ENCODE data around the gene NEK5.
"Not testable (repeated sequence)": the region's sequence is repeated elsewhere in the genome, so short reads cannot be mapped to it uniquely, and the experiment has no call there.

The NEK5 gene

DNA sequence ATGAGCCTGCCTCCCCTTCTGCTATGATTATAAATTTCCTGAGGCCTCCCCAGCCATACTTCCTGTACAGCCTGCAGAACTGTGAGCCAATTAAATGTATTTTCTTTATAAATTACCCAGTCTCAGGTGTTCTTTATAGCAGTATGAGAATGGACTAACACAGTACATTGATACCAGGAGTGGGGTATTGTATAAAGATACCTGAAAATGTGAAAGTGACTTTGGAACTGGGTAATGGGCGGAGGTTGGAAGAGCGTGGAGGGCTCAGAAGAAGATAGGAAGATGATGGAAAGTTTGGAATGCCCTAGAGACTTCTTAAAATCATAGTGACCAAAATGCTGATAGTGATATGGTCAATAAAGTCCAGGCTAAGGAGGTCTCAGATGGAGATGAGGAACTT lies 32.8 kb downstream of the NEK5 start:
- no peak for TF ChIP-seq JUND (IDR thresholded peaks at IDR 0.05; ENCODE audit: low read depth)
- no peak for DNase-seq (ENCODE audit: low read depth in 1 of 2, low spot score in 1 of 2)
- in situ Hi-C loops (cut with HindIII; ENCODE audit: low pct_unique_long_range_greater_than_20kb, low sequenced_read_pairs), result no loop called here

GRCh38 chr13:52092087-52092486 lies 36.8 kb downstream of the NEK5 start:
- no peak for TF ChIP-seq JUND (IDR thresholded peaks at IDR 0.05; ENCODE audit: low read depth)
- DNase-seq (ENCODE audit: low read depth in 1 of 2, low spot score in 1 of 2), result no peak
- in situ Hi-C loops (cut with HindIII; ENCODE audit: low pct_unique_long_range_greater_than_20kb, low sequenced_read_pairs), result no loop called here

DNA sequence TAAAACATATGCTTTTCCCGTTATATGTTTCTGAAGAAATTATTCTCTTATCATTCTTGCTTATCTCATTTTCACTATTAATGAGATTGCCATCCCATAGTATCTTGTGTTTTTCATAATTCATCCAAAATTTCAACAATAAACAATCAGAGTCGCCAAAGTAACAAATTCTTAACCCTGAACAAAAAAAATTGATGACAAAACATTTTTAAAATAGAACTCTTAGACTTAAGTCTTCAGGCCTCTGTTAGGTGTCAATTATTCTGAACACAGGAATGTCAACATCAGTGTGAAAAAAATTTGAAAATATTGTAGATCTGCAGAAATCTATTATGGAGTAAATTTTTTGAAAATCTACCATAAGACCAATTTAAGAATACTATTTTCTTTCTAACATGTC lies 37.4 kb downstream of the NEK5 start:
- no peak for TF ChIP-seq JUND (IDR thresholded peaks at IDR 0.05; ENCODE audit: low read depth)
- DNase-seq (ENCODE audit: low read depth in 1 of 2, low spot score in 1 of 2), result no peak
- in situ Hi-C loops (cut with HindIII; ENCODE audit: low pct_unique_long_range_greater_than_20kb, low sequenced_read_pairs), result no loop called here

DNA sequence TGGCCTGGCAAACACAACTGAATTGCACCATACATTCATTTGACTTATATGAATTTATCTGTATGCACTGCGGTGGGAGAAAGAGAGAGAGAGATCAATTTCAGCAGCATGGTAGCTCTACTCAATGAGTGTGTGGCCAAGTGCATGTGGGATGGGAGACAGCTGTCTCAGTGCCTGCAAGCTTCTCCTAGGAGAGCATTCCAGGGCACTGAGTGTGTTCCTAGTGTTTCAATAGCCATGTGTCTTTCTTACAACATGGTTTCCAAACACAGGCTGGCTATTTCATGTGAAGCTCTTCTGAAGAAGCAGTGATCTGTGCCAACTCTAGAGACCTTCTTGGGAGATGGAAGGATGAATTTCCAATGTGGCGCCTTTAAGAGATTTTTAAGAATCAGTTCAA lies 43.5 kb downstream of the NEK5 start:
- no peak for DNase-seq (ENCODE audit: low read depth in 1 of 2, low spot score in 1 of 2)
- in situ Hi-C loops (cut with HindIII; ENCODE audit: low pct_unique_long_range_greater_than_20kb, low sequenced_read_pairs), result no loop called here
- TF ChIP-seq JUND (IDR thresholded peaks at IDR 0.05; ENCODE audit: low read depth), result no peak

DNA sequence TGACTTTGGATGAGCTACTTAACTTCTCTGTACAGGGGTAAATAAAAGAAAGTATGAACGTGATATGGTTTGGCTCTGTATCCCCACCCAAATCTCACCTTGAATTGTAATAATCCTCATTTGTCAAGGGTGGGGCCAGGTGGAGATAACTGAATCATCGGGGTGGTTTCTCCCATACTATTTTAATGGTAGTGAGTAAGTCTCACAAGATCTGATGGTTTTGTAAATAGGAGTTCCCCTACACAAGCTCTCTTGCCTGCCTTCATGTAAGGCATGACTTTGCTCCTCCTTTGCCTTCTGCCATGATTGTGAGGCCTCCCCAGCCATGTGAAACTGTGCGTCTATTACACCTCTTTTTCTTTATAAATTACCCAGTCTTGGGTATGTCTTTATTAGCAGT lies 43.9 kb downstream of the NEK5 start:
- DNase-seq (ENCODE audit: low read depth in 1 of 2, low spot score in 1 of 2); in situ Hi-C loops (cut with HindIII; ENCODE audit: low pct_unique_long_range_greater_than_20kb, low sequenced_read_pairs): not testable (repeated sequence)

DNA sequence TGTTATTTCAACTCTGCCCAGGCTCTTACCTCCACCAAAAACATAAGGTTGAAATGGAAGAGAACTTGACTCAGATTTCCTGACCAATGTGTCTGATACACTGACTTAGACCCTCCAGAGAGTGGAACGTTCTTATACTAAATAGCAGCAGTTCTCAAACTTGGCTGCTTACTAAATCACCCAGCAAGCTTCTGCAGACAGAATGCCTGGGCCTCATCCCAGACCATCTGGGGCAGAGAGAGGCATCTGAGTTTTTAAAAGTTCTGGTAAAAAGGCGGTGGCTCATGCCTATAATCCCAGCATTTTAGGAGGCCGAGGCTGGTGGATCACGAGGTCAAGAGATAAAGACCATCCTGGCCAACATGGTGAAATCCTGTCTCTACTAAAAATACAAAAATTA lies 46.3 kb downstream of the NEK5 start:
- no peak for DNase-seq (ENCODE audit: low read depth in 1 of 2, low spot score in 1 of 2)
- in situ Hi-C loops (cut with HindIII; ENCODE audit: low pct_unique_long_range_greater_than_20kb, low sequenced_read_pairs), result no loop called here
- no peak for TF ChIP-seq JUND (IDR thresholded peaks at IDR 0.05; ENCODE audit: low read depth)

DNA sequence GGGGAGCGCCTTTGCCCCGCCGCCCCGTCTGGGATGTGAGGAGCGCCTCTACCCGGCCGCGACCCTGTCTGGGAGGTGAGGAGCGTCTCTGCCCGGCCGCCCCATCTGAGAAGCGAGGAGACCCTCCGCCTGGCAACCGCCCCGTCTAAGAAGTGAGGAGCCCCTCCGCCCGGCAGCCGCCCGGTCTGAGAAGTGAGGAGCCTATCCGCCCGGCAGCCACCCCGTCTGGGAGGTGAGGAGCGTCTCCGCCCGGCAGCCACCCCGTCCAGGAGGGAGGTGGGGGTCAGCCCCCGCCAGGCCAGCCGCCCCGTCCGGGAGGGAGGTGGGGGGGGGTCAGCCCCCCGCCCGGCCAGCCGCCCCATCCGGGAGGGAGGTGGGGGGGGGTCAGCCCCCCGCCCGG lies 49.0 kb downstream of the NEK5 start:
- in situ Hi-C loops (cut with HindIII; ENCODE audit: low pct_unique_long_range_greater_than_20kb, low sequenced_read_pairs); DNase-seq (ENCODE audit: low read depth in 1 of 2, low spot score in 1 of 2): not testable (repeated sequence)

DNA sequence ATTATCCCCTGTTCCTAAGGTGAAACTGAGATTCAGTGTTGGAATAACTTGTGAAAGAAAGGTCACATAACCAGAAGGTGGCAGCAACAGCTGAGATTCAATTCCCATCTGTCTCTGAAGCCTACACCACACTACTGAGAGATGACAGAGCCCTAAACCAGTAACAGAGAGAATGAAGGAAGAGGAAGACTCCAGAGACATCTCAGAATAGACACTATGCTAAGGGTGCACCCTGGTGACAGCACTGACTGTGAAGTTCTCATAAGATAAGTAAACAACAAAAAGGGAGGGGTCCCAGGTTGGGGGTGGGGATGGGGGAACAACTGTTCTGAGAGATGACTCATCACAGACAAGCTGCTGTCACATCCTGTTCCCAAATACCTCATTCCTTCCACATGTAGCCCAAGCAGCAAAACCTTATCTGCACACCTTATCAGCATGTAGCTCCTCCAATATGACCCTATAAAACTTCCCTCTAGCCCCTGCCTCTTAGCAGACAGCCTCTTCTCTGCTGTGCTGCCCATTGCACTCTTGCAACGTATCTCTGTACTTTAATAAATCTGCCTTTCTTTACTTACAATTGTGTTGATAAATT lies 57.8 kb downstream of the NEK5 start:
- in situ Hi-C loops (cut with HindIII; ENCODE audit: low pct_unique_long_range_greater_than_20kb, low sequenced_read_pairs), result no loop called here
- no peak for TF ChIP-seq JUND (IDR thresholded peaks at IDR 0.05; ENCODE audit: low read depth)
- peak; percentile 25 to 42 for DNase-seq (ENCODE audit: low read depth in 1 of 2, low spot score in 1 of 2)

- no peak for TF ChIP-seq JUND (IDR thresholded peaks at IDR 0.05; ENCODE audit: low read depth)
- DNase-seq (ENCODE audit: low read depth in 1 of 2, low spot score in 1 of 2), result no peak
- in situ Hi-C loops (cut with HindIII; ENCODE audit: low pct_unique_long_range_greater_than_20kb, low sequenced_read_pairs), result no loop called here
Observed at GRCh38 chr13:52067237-52067636, 61.6 kb downstream of the NEK5 start.

DNA sequence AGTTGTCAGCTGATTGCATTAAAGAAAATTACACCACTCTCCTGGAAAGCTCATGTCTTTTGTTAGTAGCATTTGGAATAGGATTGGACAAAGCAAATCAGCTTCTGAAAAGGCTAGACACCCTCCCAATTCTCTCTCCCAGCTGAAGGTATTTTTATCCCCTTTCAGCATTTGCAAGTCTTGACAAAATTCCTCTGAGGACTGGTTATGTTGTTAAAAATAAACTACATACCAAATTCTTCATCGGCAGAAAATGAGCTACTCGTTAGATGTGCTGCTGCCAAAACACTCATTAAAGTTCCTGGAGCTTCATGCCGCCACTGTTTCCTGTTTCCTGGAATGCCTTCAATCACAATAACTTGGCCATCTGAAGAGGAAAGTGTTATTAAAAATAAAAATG lies 67.3 kb downstream of the NEK5 start:
- DNase-seq (ENCODE audit: low read depth in 1 of 2, low spot score in 1 of 2), result no peak
- TF ChIP-seq JUND (IDR thresholded peaks at IDR 0.05; ENCODE audit: low read depth), result no peak
- in situ Hi-C loops (cut with HindIII; ENCODE audit: low pct_unique_long_range_greater_than_20kb, low sequenced_read_pairs), result no loop called here

GRCh38 chr13:52061064-52061463 lies 67.8 kb downstream of the NEK5 start:
- in situ Hi-C loops (cut with HindIII; ENCODE audit: low pct_unique_long_range_greater_than_20kb, low sequenced_read_pairs); DNase-seq (ENCODE audit: low read depth in 1 of 2, low spot score in 1 of 2): not testable (repeated sequence)

DNA sequence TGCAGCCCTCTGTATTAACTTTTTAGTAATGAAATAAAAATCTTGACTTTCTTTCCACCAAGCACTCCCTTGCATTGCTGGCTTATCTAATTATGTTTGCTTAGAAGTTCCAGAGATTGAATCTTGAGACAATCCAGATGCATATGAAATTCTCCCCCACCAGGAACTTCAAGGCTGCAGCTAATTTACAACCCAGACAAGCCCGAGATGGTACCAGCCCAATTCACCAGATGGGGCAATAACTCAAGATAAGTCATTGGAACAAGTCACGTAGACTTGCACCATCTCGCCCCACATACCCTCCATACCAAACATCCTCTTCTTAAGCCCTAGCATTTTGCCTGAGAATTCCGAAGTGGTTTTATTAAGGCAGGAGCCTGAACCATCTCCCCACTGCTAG lies 75.4 kb downstream of the NEK5 start:
- TF ChIP-seq JUND (IDR thresholded peaks at IDR 0.05; ENCODE audit: low read depth), result no peak
- no peak for DNase-seq (ENCODE audit: low read depth in 1 of 2, low spot score in 1 of 2)
- in situ Hi-C loops (cut with HindIII; ENCODE audit: low pct_unique_long_range_greater_than_20kb, low sequenced_read_pairs), result no loop called here

DNA sequence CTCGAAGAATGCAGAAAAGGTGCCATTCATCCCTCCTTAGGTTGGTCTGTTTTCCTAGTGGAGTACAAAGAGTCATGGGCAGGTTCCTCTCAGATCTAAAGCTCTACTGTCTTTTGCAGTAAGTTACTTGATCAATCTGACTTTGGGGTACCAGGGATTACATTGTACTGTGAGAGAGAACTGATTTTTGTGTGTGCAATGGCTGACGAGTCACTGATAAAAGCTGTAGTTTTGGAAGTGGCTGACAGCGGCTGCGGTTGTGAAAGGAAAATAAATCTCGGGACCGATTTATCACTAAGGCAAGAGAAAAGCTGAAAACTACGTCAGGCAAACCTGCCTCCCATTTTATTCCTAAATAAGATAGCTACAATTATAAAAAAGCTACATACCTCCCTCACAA lies 77.5 kb downstream of the NEK5 start:
- no peak for DNase-seq (ENCODE audit: low read depth in 1 of 2, low spot score in 1 of 2)
- TF ChIP-seq JUND (IDR thresholded peaks at IDR 0.05; ENCODE audit: low read depth), result no peak
- in situ Hi-C loops (cut with HindIII; ENCODE audit: low pct_unique_long_range_greater_than_20kb, low sequenced_read_pairs), result no loop called here

- no peak for TF ChIP-seq JUND (IDR thresholded peaks at IDR 0.05; ENCODE audit: low read depth)
- no peak for DNase-seq (ENCODE audit: low read depth in 1 of 2, low spot score in 1 of 2)
- in situ Hi-C loops (cut with HindIII; ENCODE audit: low pct_unique_long_range_greater_than_20kb, low sequenced_read_pairs), result no loop called here
Observed at GRCh38 chr13:52048516-52048915, 80.4 kb downstream of the NEK5 start.
